ENCODE results near the gene PABPC1L.

GRCh38 chr20:44909872-44910689 lies at the start of gene PABPC1L:
- TF ChIP-seq CTCF (IDR thresholded peaks at IDR 0.05) (no peak), ZFX (IDR thresholded peaks at IDR 0.05; ENCODE audit: borderline replicate concordance) (no peak)
